GM19467 (cell line): ENCODE results near the gene CYP26B1.

ENCODE experiments used
- ATAC-seq: cut with Tn5 transposase; IDR thresholded peaks from one replicate; pipeline ENCODE4 v1.9.1; 2021; ENCODE audit warnings: mild to moderate bottlenecking, moderate library complexity; ENCODE audit not compliant: unreplicated experiment

The CYP26B1 gene

DNA sequence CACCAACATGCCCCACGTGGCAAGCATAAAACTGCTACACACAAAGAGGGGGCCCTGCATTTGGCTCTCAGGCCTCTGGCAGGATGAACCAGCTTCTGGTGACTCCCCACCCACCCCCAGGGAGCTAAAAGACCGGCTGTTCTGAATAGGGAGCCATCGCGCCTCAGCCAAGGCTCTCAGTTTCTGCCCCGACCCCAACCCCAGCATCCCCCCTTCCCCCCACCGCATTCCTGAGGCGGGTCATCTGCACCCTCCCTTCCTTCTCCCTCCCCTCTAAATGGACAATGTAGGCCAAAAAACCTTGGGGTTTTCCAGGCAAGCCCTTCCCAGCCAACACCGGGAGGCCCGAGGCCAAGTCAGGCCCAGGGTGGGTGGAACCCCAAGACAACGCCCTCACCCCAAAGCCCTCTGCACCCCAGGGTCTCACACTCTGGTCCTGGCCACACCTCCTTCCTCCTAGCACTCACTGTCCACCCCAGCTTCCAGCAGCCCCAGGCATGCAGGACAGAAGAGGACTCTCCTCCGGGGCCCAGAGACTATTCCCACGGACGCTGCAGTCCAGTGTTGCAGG lies 5.7 kb downstream of the CYP26B1 start:
- no peak for ATAC-seq

DNA sequence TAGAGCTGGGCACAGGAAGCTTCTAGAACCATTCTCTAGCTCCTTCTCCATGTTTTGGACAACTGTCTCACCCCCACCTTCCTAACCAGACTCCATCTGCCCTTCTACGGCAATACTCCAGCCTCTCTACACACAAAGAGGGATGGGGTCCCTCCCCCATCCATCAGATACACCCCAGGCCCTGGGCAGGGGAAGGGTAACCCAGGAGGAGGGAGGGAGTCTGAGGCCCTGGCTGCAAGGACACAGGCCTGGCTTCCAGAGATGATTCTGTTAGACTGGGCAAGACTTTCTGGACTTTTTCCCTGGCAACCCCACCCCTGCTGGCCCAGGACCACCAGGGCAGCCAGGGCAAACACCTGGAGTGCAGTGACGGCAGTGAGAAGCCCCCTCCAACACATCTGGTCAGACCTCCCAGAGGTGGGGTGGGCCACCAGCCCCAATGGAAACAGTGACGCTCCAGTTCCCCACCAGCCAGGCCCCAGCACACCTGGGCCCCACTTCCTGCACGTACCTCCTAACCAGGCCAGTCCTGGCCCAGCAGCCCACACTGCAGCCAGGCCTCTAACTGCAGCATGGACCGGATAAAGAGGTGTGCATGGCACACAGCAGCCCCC lies 6.5 kb downstream of the CYP26B1 start:
- no peak for ATAC-seq

DNA sequence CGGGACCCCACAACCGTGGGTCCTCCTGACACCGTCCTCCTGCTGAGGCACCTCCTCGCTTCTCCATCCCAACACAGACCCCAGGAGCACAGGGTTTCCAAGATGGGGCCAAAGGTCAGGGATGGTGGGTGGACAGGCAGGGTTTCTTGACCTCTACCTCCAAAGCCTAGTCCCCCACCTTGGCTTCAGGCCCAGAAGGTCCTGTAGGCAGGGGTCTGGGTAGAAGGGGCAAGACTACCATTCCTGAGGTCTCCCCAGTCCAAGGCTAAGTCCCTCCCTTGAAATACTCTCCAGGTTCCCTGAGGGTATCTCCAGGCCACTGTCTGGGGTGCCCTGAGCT lies 7.1 kb downstream of the CYP26B1 start:
- no peak for ATAC-seq

DNA sequence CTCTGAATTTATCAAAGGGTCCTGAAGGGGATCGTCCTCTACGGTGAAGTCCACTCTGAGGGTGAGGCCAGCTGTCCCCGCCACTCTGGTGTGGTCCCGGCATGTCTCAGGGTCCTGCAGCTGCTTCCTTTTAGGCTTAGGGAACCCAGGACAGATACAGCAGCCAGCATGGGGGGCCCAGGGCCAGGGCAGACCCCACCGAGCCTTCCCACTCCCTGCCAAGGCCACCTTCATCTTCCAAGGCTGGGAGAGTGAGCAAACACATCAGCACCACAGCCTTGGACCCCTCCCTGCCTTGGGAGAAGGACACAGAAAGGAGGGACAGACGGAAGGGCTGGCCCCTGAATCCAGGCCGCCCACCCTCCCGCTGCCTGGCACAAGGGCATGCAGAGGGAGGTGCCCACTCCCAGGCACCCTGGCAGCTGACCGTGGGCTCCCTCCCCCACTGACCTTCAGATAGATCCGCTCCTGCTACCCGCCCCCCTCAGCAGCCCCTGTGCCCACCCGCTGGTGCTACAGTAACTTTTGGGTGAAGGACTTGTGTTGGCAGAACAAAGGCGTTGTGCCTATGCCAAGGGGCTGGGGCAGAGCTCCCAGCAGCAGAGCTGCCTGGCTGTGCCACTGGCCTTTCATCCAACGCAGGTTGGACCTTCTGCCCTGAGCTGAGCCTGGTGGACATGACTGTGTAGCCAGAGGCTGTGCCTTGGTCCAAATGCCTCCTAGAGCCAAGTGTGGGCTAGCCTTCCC lies 7.6 kb downstream of the CYP26B1 start:
- no peak for ATAC-seq

DNA sequence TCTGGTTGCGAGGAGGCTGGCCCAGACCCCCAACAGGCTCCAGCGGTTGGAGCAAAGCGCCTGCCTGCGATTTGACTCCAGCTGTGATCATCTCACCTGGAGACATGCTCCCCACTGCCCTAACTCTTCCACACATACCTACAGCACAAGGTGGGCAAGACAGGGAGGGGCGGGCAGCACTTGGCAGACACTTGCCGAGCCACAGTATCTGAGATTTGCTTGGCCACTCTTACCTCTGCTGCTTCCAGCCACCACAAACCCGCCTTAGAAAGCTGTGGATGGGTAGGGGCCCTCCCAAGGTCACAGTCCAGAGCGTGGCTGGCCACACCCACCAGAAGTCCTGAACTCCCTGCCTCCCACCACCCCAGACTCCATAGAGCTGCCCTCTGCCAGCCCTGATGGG lies 8.2 kb downstream of the CYP26B1 start:
- ATAC-seq, result no peak

DNA sequence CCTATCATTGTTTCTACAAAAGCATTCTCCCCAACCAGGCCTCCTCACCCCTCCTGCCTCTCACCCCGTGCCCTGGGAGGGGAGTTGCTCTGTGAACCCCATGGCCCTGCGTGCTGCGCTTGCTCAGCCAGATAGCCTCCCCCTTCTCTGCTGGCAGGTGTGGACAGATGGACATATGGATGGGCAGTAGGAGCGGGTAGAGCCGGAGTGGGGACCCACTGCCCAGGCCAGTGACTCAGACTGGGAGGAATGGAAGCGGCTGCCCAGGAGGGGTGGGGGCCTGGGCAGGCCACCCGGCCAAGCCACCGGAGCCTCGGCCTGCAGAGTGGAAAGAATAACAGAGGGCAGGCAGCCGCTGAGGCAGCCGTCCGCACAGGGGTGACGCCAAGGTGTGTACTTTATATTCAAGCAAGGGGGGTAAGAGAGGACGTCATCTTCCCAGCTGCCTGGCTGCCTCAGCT lies 8.7 kb downstream of the CYP26B1 start:
- ATAC-seq, result no peak

DNA sequence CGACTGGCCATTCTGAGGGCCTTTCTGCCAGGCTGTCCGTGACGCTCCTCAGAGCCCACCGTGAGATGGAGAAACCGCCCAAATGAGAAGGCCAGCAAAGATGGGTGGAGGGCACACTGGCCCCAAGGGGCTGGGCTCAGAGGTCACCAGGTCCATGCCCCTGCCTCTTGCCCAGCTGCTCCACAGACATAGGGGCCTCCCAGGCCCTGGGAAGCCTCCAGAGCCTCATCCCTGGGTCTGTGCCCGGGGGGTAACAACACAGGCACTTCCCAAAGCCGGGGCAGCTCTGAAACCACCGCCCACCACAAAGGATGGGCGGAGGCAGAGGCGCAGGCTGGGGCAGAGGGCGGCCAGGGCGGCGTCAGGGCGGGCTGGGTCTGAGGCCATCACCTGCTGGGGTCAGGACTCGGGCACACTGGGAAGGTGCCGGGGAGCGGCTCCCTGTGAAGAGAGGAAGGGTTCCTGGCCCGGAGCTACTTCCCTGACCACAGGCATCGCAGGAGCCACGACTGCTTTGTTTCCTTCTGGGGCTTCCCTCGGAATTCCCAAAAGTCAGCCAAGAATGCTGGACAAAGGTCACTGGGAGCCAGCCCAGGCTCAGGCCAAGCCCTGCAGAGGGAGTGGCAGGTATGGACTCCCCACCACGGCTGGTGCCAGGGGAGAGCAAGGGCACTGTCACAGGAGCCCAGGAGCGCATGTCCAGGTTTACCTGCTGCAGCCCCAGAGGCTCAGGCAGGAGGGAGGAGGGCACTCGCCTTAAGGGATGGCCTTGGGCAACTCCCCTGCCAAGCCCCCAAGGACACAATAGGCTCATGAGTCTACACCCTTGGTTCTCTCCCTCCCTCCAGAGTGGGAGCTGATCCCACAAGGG lies 9.4 kb downstream of the CYP26B1 start:
- no peak for ATAC-seq

DNA sequence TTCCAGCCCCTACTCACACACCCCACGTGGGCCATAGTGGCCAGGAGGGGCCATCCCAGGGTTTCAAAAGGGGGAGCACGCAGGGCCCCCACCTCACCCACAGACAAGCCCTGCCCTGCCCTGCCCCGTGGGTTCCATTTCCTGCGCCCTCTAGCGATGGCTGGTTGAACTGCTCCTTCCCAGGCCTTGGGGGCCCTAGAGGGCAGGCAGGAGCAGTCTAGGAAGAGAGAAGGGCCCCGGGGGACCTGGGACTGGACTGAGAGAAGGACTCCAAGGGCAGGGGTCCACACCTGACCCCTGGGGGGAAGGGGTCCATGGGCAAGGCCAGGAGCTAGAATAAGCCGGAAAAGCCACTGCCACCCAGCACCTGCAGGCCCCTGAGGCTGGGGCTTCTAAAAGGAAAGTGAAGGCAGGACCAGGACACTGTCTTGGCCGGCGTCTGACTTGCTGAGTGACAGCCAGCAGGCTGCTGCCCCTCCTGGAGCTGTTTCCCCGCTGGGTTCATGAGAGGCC lies 10.1 kb downstream of the CYP26B1 start:
- ATAC-seq, result peak; percentile 72

DNA sequence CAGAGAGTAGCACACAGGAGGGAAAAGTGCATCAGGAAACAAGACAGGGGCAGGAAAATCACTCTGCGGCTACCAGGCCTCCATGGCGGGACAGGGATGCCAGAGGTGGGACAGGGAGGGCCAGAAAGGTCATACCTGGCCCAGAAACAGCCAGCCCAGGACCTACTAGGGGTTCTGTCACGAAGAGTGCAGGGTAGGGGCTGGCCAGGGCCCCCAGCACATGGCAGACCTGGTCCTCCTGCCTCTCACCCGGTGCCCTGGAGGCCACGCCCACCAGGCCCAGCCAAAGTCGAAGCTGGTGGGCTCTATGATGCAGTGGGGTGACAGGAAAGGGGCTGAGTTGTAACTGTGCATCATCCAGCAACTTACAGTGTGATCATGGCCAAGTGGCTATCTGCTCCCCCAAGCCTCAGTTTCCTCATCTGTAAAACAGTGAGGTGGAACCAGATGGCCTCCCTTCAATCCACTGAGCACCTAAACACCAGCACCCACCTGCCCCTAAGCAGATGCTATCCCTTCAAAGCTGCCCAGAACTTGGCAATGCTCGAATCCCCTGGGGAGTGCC lies 10.6 kb downstream of the CYP26B1 start:
- peak; percentile 12 for ATAC-seq

DNA sequence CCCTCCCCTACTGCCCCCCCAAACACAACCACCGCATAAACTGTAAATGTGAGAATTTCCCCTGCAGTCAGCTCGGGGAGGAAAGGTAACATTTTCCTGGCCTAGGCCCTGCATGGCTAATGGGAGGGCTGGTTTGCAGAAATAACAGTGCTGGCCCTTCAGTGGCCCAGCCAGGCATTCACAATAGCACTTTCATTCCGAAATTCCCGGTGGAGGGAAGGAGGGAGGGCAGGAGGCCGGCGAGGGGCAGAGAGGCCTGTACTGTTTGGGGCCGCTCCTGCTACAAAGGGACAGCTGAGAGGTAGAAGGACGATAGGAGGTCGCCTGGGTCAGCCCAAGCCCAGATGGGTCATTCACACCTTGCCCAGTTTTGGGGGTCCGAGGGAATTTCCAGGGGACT lies 11.3 kb downstream of the CYP26B1 start:
- no peak for ATAC-seq

DNA sequence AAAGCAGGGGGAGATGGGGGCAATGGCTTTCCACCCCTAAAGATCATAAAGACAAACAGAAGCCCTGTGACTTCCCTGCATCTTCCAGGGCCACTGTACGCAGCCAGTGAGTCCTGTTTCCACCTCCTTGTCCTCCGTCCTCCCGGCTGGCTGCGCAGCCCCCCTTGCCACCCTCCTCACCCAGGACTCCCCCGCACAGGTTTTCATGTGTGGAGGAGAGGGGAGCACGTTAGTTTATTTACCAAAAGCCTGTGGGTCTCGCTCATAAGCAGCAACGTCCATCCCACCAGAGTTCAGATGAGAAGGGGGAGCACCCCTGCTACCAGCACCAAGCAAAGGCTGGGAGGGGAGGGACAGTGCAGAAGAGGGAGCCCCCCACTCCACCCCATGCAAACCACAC lies 11.7 kb downstream of the CYP26B1 start:
- ATAC-seq, result no peak

DNA sequence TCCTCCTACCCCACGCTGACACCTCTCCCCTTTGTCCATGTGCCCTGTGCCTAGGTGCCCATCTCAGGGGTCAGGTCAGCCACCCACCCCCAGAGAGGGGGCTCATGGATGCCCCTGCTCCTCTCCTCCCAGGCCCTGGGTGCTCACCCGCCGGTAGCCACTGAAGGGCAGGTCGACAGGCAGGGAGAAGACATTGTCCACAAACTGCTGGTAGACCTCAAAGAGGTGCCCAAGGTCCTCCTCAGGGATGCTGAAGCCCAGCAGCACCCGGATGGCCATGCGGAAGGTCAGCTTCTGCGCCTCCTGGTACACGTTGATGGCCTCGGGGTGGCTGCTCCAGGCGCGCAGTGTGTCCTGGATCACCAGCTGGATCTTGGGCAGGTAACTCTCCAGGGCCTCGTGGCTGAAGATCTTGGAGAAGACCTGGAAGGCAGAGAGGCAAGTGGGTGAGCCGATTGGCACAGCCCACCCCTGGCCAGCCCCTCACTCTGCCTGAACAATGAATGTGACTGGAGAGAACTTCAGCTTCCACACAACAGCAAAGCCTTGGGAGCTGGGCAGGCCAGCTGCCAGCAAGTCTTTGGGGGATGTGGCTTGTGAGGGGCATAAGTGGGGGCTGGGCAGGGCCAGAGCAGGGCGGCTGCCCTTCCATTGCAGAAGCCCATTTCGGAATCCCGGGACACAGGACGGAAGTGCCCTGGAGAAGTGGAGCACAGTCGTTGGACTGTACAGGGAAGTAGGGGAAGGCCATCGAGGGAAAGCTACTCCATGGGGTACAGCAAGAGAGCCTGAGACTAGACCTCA lies 12.5 kb downstream of the CYP26B1 start:
- ATAC-seq, result no peak

DNA sequence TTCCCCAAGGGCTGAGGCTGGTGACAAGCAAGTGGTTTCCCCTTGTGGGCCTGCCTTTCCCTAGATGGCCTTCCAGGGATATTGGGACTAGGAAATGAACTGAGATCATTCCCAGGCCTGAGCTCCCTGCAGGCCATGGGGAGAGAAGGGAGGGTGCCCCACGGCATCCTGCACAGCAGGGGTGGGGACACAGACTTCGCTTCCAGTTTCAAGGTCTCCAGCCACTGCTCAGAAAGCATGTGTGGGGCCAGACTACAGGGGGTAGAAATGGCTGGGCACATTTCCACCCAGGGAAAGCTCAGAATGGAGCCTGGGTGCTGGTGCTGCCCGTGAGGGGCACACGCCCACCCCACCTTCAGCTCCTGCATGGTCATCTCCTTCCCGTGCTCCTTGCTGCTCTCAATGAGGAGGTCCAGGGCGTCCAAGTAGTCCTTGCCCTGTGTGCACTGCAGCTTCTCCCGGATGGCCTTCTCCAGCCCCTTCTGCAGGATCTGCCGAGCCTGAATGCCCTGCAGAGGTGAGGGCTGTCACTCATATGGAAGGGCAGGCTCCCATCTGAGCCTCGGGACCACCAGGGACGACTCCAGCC lies 13.2 kb downstream of the CYP26B1 start:
- ATAC-seq, result no peak

DNA sequence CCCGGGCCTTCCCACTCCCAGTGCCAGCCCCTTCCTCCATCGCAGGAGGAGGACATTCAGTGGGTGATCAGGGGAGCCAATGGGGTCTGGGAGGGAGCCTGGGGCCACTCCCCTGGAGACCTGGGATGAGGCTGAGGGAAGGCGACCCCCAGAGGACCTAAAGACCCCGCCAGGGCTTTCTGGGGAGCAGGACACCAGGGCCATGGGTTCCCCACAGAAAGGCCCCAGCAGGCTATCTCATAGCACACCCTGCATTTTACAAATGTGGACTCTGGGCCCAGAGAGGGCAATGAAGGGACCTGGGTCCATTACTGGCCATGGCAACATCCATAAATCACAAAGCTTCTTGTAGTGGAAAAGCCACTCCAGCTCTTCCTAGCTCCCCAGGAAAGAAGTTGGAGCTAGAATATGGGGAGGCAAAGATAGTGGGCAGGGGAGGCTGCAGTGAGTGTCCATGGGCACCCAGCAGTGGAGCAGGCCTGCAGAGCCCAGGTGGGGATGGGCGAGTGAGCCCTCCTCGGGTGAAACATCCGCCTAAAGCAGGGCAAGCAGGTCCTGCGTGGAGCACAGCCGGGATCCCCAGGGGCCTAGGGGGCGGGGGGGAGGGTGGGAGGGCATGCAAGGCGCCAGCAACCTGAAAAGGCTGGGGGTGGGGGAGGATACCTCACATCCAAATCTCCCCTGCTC lies 13.8 kb downstream of the CYP26B1 start:
- ATAC-seq, result no peak

DNA sequence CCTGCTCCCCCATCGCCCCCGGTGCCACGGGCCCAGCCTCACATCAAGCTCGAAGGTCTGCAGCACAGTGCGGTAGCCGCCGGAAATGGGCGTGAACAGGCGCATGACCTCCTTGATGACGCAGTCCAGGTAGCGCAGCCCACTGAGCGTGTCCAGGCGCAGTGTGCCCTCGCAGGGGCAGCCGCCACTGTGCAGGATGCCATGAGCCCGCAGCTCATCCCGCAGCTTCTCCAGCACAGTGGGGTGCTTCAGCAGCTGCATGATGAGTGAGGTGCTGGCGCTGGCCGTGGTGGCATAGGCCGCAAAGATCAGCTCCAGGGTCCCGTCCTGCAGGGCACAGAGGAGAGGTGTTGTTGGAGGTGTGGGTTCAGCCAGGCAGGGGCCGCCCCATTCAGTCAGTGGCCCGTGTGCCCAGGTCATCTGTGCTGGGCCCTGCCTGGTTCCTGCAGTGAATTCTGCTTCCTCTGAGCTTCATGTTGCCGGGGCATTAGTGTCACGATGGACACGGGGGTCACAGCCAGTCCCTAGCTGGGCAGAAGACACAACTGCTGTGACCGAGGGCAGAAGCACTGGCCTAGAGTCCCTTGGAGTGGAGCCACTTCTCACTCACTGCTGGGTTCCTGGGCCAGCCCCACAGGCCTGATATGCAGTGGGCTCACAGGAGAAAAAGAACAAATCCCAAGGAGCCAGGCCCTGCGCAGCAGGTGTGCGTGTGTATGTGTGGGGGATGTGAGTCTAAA lies 14.5 kb downstream of the CYP26B1 start:
- ATAC-seq, result no peak

DNA sequence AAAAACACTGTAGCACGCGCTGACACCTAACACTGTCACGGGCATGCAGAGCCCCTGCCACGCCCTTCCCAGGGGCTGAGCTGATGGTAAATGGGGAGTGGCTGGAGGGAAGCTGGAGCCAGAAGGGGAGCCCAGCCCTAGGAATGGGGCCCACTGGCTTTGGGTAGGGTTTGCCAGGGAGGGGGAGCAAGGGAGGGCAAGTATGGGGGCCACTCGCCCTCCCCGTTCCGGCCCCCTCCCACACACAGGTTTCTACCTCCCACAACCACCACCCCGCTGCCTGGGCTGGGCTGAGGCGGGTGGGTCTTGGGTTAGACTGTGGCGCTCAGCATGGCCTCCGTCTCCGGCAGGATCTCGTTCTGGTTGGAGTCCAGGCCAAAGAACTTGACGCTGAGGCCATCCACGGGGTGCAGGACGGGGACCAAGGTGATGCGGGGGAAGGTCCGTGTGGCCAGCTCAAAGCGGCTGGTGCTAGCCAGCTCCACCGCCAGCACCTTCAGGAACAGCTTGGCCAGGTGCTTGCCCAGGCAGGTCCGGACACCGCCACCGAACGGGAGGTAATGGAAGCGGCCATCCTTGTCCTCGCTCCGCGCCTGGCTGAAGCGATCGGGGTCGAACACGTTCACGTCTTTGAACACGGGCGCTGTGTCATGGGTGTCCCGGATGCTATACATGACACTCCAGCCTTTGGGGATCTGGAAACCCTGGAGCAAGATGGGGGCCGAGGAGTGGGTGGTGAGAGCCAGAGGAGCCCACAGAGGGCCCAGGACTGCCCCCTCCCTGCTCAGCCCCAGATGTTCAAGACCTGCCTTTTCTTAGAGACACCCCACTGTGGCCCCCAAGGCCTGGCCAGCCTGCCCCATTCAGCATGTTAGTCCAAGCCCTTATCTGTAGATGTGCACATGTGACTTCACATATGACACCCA lies 15.5 kb downstream of the CYP26B1 start:
- ATAC-seq, result no peak

DNA sequence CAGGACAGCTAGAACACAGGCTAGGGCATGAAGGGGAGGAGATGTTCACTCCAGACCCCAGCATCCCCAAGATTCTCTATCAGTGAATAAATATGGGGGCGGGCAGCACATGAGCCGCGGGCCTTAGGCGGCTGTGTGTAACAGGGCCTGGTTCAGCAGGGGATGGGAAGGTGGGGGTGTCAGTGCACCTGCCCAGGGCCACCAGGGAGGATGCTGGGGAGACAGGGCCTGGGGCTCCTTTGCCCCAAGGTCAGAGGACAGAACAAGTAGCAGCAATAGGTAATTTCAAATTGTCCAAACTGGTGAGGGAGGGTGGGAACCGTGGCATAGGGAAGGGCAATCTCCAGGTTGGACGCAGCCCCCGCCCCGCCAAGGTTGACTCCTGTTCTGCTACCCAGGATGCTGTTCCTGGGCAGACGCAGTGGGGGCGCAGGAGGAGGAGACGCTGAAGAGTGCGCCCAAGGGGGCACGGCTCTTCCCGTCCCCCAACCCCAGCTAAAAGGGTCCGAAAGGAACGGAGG lies 16.2 kb downstream of the CYP26B1 start:
- no peak for ATAC-seq
